A673 (cell line): ENCODE measurements around the gene TRPM4. TPM values are rescaled to one million over a fixed set of nuclear protein-coding genes. Genes with fewer than 3 reads are reported as not detected.

Experiments
- BruUV-seq: library from RNA; stranded (reverse); fragments of 400-500 nt; replicated peaks from 2 replicates; lab custom pipeline; 2021; lab: Mats Ljungman, UMichigan
- CTCF ChIA-PET: fragments of 300-600 bp; sonication (Branson Sonifier 250); formaldehyde crosslinking; loops from one replicate; lab custom pipeline; 2022; ENCODE audit warnings: antibody characterized with exemption; lab: Charles Lee
- POLR2A ChIA-PET: fragments of 300-600 bp; sonication (Branson Sonifier 250); formaldehyde crosslinking; loops from one replicate; lab custom pipeline; 2022; ENCODE audit warnings: antibody characterized with exemption; ENCODE audit not compliant: low non-redundant PET; lab: Charles Lee
- DNase-seq: peaks from one replicate; pipeline ENCODE4 v3.0.0-alpha.2; 2015; ENCODE audit warnings: low spot score
- H3K27ac ChIP-seq: fragments of 200-600 bp; sonication (generic); 2 replicates; pipeline ENCODE4 v1.5.1; 2016; ENCODE audit warnings: mixed run types, low read depth, mild to moderate bottlenecking, mixed read lengths, antibody characterized with exemption, low read length; ENCODE audit not compliant: poor library complexity, severe bottlenecking
- H3K27me3 ChIP-seq: fragments of 200-600 bp; sonication (generic); replicated peaks from 2 replicates; pipeline ENCODE4 v1.6.1; 2017; ENCODE audit warnings: mixed run types, low read depth, mild to moderate bottlenecking, mixed read lengths, antibody characterized with exemption, low read length; ENCODE audit not compliant: insufficient read depth, poor library complexity
- H3K36me3 ChIP-seq: fragments of 200-600 bp; sonication (generic); 2 replicates; pipeline ENCODE4 v1.6.1; 2016; ENCODE audit warnings: mixed run types, mild to moderate bottlenecking, mixed read lengths, antibody characterized with exemption, low read length; ENCODE audit not compliant: insufficient read depth, poor library complexity, severe bottlenecking
- H3K4me1 ChIP-seq: fragments of 200-600 bp; sonication (generic); 2 replicates; pipeline ENCODE4 v1.6.1; 2017; ENCODE audit warnings: mixed run types, mild to moderate bottlenecking, mixed read lengths, antibody characterized with exemption, low read length; ENCODE audit not compliant: insufficient read depth, poor library complexity, severe bottlenecking
- H3K4me3 ChIP-seq: fragments of 200-600 bp; sonication (generic); 2 replicates; pipeline ENCODE4 v1.5.1; 2016; ENCODE audit warnings: low read depth, mixed run types, mild to moderate bottlenecking, mixed read lengths, low read length; ENCODE audit not compliant: poor library complexity, severe bottlenecking
- H3K9me3 ChIP-seq: fragments of 200-600 bp; sonication (generic); 2 replicates; pipeline ENCODE4 v1.6.1; 2016; ENCODE audit warnings: mixed run types, low read depth, mild to moderate bottlenecking, mixed read lengths, antibody characterized with exemption, low read length; ENCODE audit not compliant: poor library complexity, severe bottlenecking
- EZH2 ChIP-seq: fragments of 200-600 bp; sonication (generic); IDR thresholded peaks from 2 replicates; pipeline ENCODE4 v1.6.1; 2017; ENCODE audit warnings: borderline replicate concordance, low read depth, mild to moderate bottlenecking, mixed read lengths, antibody characterized with exemption, low read length; ENCODE audit not compliant: poor library complexity, severe bottlenecking
- intact Hi-C: fragments of 100-400 bp; cut with micrococcal nuclease; formaldehyde crosslinking; loops from one replicate; pipeline ENCODE4 v1.10.0; 2022; ENCODE audit not compliant: unreplicated experiment
- total RNA-seq: library from RNA; stranded (reverse); gene quantifications from 2 replicates; pipeline ENCODE4 v1.2.3, GENCODE V29; 2021
- TF ChIP-seq, protein P1 (sequence below): fragments of 300-800, 200-600 bp; sonication (generic); conservative IDR thresholded peaks from 2 replicates; pipeline ENCODE4 v1.5.1; 2017; ENCODE audit warnings: low read depth, mild to moderate bottlenecking, antibody characterized with exemption, low read length, moderate library complexity, mixed read lengths

The TRPM4 gene
- total RNA-seq, 1 experiment from 2014 or later: 107 TPM

DNA sequence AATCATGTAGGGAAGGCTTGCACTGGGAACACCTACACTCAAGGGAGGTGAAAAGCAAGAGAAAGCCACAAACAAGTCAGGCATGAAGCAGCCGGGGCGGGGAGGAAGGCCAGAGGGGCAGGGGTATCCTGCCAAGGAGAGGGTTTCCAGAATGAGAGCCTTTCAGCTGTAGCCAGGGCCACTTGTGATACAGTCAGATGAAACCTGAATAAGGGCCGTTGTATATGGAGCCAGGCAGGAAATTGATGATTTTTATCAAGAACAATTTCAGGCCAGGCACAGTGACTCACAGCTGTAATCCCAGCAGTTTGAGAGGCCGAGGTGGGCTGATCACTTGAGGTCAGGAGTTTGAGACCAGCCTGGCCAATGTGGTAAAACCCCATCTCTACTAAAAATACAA, 4.4 kb downstream of the TRPM4 start:
- Histone ChIP-seq H3K27me3 (no peaks in the 10 kb centered on the region), H3K4me1 (peaks cover 7% of the 10 kb centered on the region), H3K4me3 (no peak overlapping the region), H3K9me3 (no peaks in the 10 kb centered on the region), H3K36me3 (peaks cover 3% of the 10 kb centered on the region), H3K27ac (no peak overlapping the region)
- ChIA-PET CTCF (interaction anchor here (0.6 to 0.7 kb wide), 2 partner anchors 39 to 47 kb away, joined by 3 to 4 read pairs; no protein-coding TSS in a partner anchor), POLR2A (no interaction called here)
- no peak for DNase-seq
- TF ChIP-seq EZH2: no peak
- TF ChIP-seq, protein P1, sequence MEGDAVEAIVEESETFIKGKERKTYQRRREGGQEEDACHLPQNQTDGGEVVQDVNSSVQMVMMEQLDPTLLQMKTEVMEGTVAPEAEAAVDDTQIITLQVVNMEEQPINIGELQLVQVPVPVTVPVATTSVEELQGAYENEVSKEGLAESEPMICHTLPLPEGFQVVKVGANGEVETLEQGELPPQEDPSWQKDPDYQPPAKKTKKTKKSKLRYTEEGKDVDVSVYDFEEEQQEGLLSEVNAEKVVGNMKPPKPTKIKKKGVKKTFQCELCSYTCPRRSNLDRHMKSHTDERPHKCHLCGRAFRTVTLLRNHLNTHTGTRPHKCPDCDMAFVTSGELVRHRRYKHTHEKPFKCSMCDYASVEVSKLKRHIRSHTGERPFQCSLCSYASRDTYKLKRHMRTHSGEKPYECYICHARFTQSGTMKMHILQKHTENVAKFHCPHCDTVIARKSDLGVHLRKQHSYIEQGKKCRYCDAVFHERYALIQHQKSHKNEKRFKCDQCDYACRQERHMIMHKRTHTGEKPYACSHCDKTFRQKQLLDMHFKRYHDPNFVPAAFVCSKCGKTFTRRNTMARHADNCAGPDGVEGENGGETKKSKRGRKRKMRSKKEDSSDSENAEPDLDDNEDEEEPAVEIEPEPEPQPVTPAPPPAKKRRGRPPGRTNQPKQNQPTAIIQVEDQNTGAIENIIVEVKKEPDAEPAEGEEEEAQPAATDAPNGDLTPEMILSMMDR: no peak
- no TSS peak for BruUV-seq
- intact Hi-C loops: no loop called here

DNA sequence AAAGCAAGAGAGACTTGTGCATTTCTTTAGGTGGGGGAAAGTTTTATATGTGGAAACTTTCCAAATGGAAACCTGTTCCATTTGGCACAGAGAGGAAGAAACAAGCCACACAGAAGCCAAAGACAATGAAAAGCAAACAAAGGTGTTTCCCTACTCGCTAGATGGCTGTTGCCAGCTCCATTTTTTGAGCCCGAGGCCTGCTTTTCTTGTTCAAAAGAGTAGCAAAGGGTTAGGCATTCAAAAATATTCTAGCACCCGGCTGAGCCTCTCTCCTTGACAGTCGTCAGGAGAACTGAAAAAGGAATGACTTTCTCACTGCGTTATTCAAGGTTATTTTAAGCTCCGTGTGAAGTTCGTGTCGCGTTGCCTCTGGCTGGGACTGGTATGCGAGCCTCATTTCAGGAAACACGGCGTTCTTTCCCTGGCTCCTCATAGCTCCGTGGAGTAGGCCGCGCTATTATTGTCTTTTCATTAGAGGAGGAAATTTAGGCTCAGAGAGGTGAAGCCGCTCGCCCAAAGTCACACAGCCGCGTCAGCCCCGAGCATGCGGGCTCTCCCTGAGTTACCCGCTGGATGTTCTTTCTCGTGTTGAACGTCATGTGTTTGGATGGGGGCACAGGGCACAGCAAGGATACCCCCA, 7.6 kb downstream of the TRPM4 start:
- BruUV-seq: no TSS peak
- no peaks in the 10 kb centered on the region for H3K36me3 ChIP-seq
- no peak overlapping the region for H3K4me3 ChIP-seq
- no peak for DNase-seq
- H3K4me1 ChIP-seq: no peaks in the 10 kb centered on the region
- CTCF ChIA-PET: no interaction called here
- intact Hi-C loops: no loop called here
- H3K27ac ChIP-seq: no peak overlapping the region
- H3K9me3 ChIP-seq: no peaks in the 10 kb centered on the region
- POLR2A ChIA-PET: no interaction called here
- no peaks in the 10 kb centered on the region for H3K27me3 ChIP-seq
- TF ChIP-seq, protein P1: no peak
- TF ChIP-seq EZH2: no peak

DNA sequence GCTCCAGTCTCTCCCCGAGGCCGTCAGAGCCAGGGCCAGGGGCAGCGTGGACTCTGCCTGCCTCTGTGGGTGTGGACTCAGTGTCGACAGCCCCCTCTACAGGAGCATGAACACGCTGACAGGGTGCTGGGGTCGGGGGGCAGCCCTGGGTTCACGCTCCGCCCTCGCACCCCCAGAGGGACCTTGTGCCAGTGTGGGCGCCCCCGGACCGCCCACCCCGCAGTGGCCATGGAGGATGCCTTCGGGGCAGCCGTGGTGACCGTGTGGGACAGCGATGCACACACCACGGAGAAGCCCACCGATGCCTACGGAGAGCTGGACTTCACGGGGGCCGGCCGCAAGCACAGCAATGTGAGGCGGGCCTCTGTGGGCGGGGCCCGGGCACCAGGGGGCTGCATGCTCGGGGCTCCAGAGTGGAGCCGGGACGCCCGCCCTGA, 8.3 kb downstream of the TRPM4 start:
- no peak for DNase-seq
- intact Hi-C loops: no loop called here
- BruUV-seq: no TSS peak
- no peaks in the 10 kb centered on the region for H3K27me3 ChIP-seq
- POLR2A ChIA-PET: no interaction called here
- H3K9me3 ChIP-seq: no peaks in the 10 kb centered on the region
- no peaks in the 10 kb centered on the region for H3K4me1 ChIP-seq
- CTCF ChIA-PET: no interaction called here
- H3K36me3 ChIP-seq: peaks cover 4% of the 10 kb centered on the region
- H3K4me3 ChIP-seq: no peak overlapping the region
- no peak overlapping the region for H3K27ac ChIP-seq
- TF ChIP-seq, protein P1: no peak
- TF ChIP-seq EZH2: no peak
